Tibial nerve (tissue), 4 donors: ENCODE measurements around the gene MKLN1. TPM values are rescaled to one million over a fixed set of nuclear protein-coding genes. Genes with fewer than 3 reads are reported as not detected.

Source experiments
- DNase-seq, 2 donors: peaks; one replicate each; pipeline ENCODE4 v3.0.0-alpha.2; 2019; ENCODE audit warnings: low spot score in 2 of 2
- H3K27ac ChIP-seq, 4 donors: fragments of 200-600 bp; sonication (generic) in 3 of 4; one replicate each; pipeline ENCODE4 v1.5.1; 2017 to 2019; ENCODE audit warnings: mild to moderate bottlenecking in 1 of 4
- H3K27me3 ChIP-seq, 2 donors: fragments of 200-600 bp; sonication (generic) in 1 of 2; one replicate each; pipeline versions ENCODE4 v1.5.1 to v1.6.0; 2017 to 2019
- H3K36me3 ChIP-seq, 3 donors: fragments of 200-600 bp; sonication (generic); one replicate each; pipeline ENCODE4 v1.5.1; 2018 to 2019
- H3K4me1 ChIP-seq, 4 donors: fragments of 200-600 bp; sonication (generic) in 3 of 4; one replicate each; pipeline ENCODE4 v1.5.1; 2017 to 2019
- H3K4me3 ChIP-seq, 4 donors: fragments of 200-600 bp; sonication (generic) in 3 of 4; one replicate each; pipeline ENCODE4 v1.5.1; 2017 to 2019; ENCODE audit warnings: mild to moderate bottlenecking in 1 of 4, moderate library complexity in 1 of 4
- H3K9me3 ChIP-seq, 4 donors: fragments of 200-600 bp; sonication (generic) in 3 of 4; one replicate each; pipeline ENCODE4 v1.5.1; 2017 to 2019
- EP300 ChIP-seq, 2 donors: sonication (generic); formaldehyde crosslinking; IDR thresholded peaks; one replicate each; pipeline ENCODE4 v1.6.1; 2017; ENCODE audit warnings: antibody characterized with exemption in 2 of 2, mild to moderate bottlenecking in 1 of 2
- POLR2A ChIP-seq, 2 donors: fragments of 450-650 bp; IDR thresholded peaks; one replicate each; pipeline ENCODE4 v1.6.1; 2017; ENCODE audit warnings: antibody characterized with exemption in 2 of 2, mild to moderate bottlenecking in 2 of 2, moderate library complexity in 2 of 2
- WGBS, 2 donors: methylation state at CpG; one replicate each; pipeline ENCODE4 v1.1.5; 2018; 5-methylcytosine and 5-hydroxymethylcytosine counted together
- total RNA-seq, 4 donors: library from RNA; depleted of rRNA; stranded (reverse); fragments of >200 nt; gene quantifications; one replicate each; pipeline ENCODE4 v1.1.0, GENCODE V29; 2016
- TF ChIP-seq, protein P1 (sequence below), 5 experiments: fragments of 200-600 bp in 3 of 5; fragments of 450-650 bp in 2 of 5; sonication (generic) in 3 of 5; IDR thresholded peaks; one replicate each; pipeline ENCODE4 v1.5.1; 2016 to 2019; ENCODE audit warnings: antibody characterized with exemption in 5 of 5, mild to moderate bottlenecking in 3 of 5, moderate library complexity in 2 of 5

The MKLN1 gene
- total RNA-seq, 4 donors from 2014 or later, result 86.4 to 143 (median 95.0) TPM

DNA sequence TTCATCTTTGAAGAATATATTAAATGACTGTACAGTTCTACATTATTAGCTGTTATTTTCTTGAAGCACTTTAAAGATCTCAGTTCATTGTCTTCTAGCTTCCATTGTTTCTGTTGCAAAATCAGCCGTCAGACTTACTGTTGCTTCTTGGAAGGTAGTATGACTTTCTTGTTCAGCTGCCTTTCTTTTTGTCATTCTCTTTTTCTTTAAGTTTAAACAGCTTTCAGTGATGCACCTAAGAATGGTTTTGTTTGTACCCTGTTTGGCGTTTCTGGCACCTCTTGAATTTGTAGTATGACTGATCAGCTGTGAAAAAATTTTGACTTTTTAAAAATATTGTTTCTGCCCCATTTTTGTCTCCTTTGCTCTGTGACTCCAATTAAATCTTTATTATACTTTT is 9.3 kb downstream of the MKLN1 start:
- Histone ChIP-seq H3K9me3 (peaks cover 0 to 24% (median 11%) of the 10 kb centered on the region in 4 donors), H3K4me1 (peaks cover 0 to 21% (median 1%) of the 10 kb centered on the region in 4 donors)

GRCh38 chr7:131338173-131338572 is 10.5 kb downstream of the MKLN1 start:
- TF ChIP-seq POLR2A (IDR thresholded peaks at IDR 0.05) (no peak), EP300 (IDR thresholded peaks at IDR 0.05) (no peak)
- TF ChIP-seq, protein P1, sequence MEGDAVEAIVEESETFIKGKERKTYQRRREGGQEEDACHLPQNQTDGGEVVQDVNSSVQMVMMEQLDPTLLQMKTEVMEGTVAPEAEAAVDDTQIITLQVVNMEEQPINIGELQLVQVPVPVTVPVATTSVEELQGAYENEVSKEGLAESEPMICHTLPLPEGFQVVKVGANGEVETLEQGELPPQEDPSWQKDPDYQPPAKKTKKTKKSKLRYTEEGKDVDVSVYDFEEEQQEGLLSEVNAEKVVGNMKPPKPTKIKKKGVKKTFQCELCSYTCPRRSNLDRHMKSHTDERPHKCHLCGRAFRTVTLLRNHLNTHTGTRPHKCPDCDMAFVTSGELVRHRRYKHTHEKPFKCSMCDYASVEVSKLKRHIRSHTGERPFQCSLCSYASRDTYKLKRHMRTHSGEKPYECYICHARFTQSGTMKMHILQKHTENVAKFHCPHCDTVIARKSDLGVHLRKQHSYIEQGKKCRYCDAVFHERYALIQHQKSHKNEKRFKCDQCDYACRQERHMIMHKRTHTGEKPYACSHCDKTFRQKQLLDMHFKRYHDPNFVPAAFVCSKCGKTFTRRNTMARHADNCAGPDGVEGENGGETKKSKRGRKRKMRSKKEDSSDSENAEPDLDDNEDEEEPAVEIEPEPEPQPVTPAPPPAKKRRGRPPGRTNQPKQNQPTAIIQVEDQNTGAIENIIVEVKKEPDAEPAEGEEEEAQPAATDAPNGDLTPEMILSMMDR (IDR thresholded peaks at IDR 0.05), result no peak
- H3K36me3 ChIP-seq, result peaks cover 0 to under 1% (median 0%) of the 10 kb centered on the region in 3 donors
- no peak overlapping the region for H3K4me3 ChIP-seq
- no peak overlapping the region for H3K27ac ChIP-seq
- H3K4me1 ChIP-seq, result peaks cover 0 to 26% (median 4%) of the 10 kb centered on the region in 4 donors
- H3K27me3 ChIP-seq, result no peaks in the 10 kb centered on the region
- no peak for DNase-seq
- peaks cover 0 to 24% (median 11%) of the 10 kb centered on the region in 4 donors for H3K9me3 ChIP-seq

More for the DNA sequence above, 9.3 kb downstream of the MKLN1 start:
- H3K27me3 ChIP-seq, result no peaks in the 10 kb centered on the region
- no peak overlapping the region for H3K27ac ChIP-seq
- TF ChIP-seq EP300 (IDR thresholded peaks at IDR 0.05), result no peak
- no peak for TF ChIP-seq POLR2A (IDR thresholded peaks at IDR 0.05)
- TF ChIP-seq, protein P1 (IDR thresholded peaks at IDR 0.05), result no peak
- no peak overlapping the region for H3K4me3 ChIP-seq
- 95 to 98% methylated on average over 2 of the region's 2 CpGs for WGBS, 2 donors
- peaks cover 0 to 5% (median 0%) of the 10 kb centered on the region in 3 donors for H3K36me3 ChIP-seq
- DNase-seq, result no peak

DNA sequence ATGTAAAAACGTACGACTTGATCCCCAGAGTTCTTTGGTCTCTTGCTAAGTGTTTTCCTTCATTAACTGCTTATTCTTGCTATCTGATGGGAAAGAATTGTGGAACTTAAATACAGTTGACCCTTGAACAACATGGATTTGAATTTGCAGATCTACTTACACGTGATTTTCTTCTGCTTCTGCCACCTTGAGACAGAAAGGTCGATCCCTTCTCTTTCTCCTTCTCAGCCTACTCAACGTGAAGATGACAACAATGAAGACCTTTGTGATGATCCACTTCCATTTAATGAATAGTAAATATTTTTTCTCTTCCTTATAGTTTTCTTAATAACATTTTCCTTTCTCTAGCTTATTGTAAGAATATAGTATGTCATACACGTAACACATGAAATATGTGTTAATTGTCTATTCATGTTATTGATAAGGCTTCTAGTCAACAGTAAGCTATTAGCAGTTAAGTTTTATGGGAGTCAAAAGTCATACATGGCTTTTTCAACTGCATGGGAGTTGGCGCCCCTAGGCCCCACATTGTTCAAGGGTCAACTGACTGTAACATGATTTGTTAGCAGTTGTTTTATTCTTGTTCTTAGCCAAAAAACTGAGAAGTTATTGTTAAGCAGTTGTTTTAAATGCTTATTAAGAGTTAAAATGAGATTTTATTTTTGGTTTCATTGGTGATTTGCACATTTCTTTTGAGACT is 11.2 kb downstream of the MKLN1 start:
- H3K27ac ChIP-seq, result no peak overlapping the region
- no peak for DNase-seq
- 60% methylated on average over 7 of the region's 7 CpGs for WGBS, 2 donors
- peaks cover 0 to 33% (median 4%) of the 10 kb centered on the region in 4 donors for H3K4me1 ChIP-seq
- no peaks in the 10 kb centered on the region for H3K27me3 ChIP-seq
- peaks cover 0 to 24% (median 11%) of the 10 kb centered on the region in 4 donors for H3K9me3 ChIP-seq
- TF ChIP-seq, protein P1 (IDR thresholded peaks at IDR 0.05), result no peak
- no peak for TF ChIP-seq POLR2A (IDR thresholded peaks at IDR 0.05)
- H3K36me3 ChIP-seq, result no peaks in the 10 kb centered on the region
- no peak overlapping the region for H3K4me3 ChIP-seq

- no peaks in the 10 kb centered on the region for H3K36me3 ChIP-seq
- H3K27ac ChIP-seq, result no peak overlapping the region
- TF ChIP-seq POLR2A (IDR thresholded peaks at IDR 0.05), result no peak
Observed at GRCh38 chr7:131341690-131342089, 14.0 kb downstream of the MKLN1 start.

GRCh38 chr7:131342864-131343442 is 15.3 kb downstream of the MKLN1 start:
- Histone ChIP-seq H3K27me3 (no peaks in the 10 kb centered on the region), H3K4me1 (peaks cover 0 to 46% (median 8%) of the 10 kb centered on the region in 4 donors), H3K27ac (no peak overlapping the region), H3K9me3 (peaks cover 0 to 5% (median 2%) of the 10 kb centered on the region in 4 donors), H3K36me3 (no peaks in the 10 kb centered on the region), H3K4me3 (no peak overlapping the region)
- no peak for DNase-seq
- WGBS, 2 donors, result 74 to 80% methylated on average over 2 of the region's 2 CpGs
- TF ChIP-seq POLR2A (IDR thresholded peaks at IDR 0.05), result no peak
- no peak for TF ChIP-seq EP300 (IDR thresholded peaks at IDR 0.05)
- TF ChIP-seq, protein P1 (IDR thresholded peaks at IDR 0.05), result no peak

More at GRCh38 chr7:131341690-131342089, 14.0 kb downstream of the MKLN1 start:
- Histone ChIP-seq H3K27me3 (no peaks in the 10 kb centered on the region), H3K4me3 (no peak overlapping the region), H3K4me1 (peaks cover 0 to 34% (median 4%) of the 10 kb centered on the region in 4 donors), H3K9me3 (peaks cover 0 to 17% (median 6%) of the 10 kb centered on the region in 4 donors)
- no peak for DNase-seq
- WGBS, 2 donors, result 100% methylated on average over 1 of the region's 1 CpG
